PC-3 (cell line): Measurements from ENCODE around the gene BRD4. TPM values are rescaled to one million over a fixed set of nuclear protein-coding genes. Genes with fewer than 3 reads are reported as not detected.
A peak's percentile ranks its signal among the peaks of the same experiment; 100 is the strongest.

Source experiments
- ATAC-seq: fragments of 200-7000 bp; cut with Tn5 transposase; 2 replicates; pipeline ENCODE4 v1.9.1; 2020; ENCODE audit warnings: mild to moderate bottlenecking, moderate library complexity
- BruUV-seq: library from RNA; stranded (reverse); fragments of 400-500 nt; replicated peaks from 2 replicates; lab custom pipeline; 2021; lab: Mats Ljungman, UMichigan
- CTCF ChIA-PET: fragments of 300-600 bp; sonication (Branson Sonifier 250); formaldehyde crosslinking; loops from one replicate; lab custom pipeline; 2022; ENCODE audit warnings: antibody characterized with exemption; lab: Charles Lee
- POLR2A ChIA-PET: fragments of 300-600 bp; sonication (Branson Sonifier 250); formaldehyde crosslinking; loops from one replicate; lab custom pipeline; 2022; ENCODE audit warnings: antibody characterized with exemption; ENCODE audit not compliant: unreplicated experiment; lab: Charles Lee
- DNase-seq: peaks from one replicate; pipeline ENCODE4 v3.0.0-alpha.2; 2015
- H2AFZ ChIP-seq: fragments of 300-600 bp; sonication (generic); 2 replicates; pipeline ENCODE4 v1.6.0; 2016; ENCODE audit warnings: antibody characterized with exemption, low read length
- H3F3A ChIP-seq: fragments of 300-600 bp; sonication (generic); one replicate; pipeline ENCODE4 v1.6.0; 2017; ENCODE audit warnings: antibody characterized with exemption, low read length, control low read depth, mild to moderate bottlenecking; ENCODE audit not compliant: unreplicated experiment
- H3K27ac ChIP-seq: fragments of 300-600 bp; sonication (generic); 2 replicates; pipeline ENCODE4 v1.5.1; 2016; ENCODE audit warnings: mild to moderate bottlenecking, low read length
- H3K27me3 ChIP-seq: fragments of 300-600 bp; sonication (generic); 2 replicates; pipeline ENCODE4 v1.6.1; 2016; ENCODE audit warnings: low read length, mixed read lengths
- H3K36me3 ChIP-seq: fragments of 300-600 bp; sonication (generic); 2 replicates; pipeline ENCODE4 v1.6.1; 2016; ENCODE audit warnings: low read depth, mixed run types, low read length, mixed read lengths
- H3K4me1 ChIP-seq: fragments of 300-600 bp; sonication (generic); 2 replicates; pipeline ENCODE4 v1.5.1; 2016; ENCODE audit warnings: low read length; ENCODE audit not compliant: insufficient read depth
- H3K4me2 ChIP-seq: fragments of 300-600 bp; sonication (generic); 2 replicates; pipeline ENCODE4 v1.6.0; 2016; ENCODE audit warnings: low read length
- H3K4me3 ChIP-seq: fragments of 300-600 bp; sonication (generic); 2 replicates; pipeline ENCODE4 v1.5.1; 2016; ENCODE audit warnings: mild to moderate bottlenecking, low read length, mixed read lengths
- H3K79me2 ChIP-seq: fragments of 300-600 bp; sonication (generic); 2 replicates; pipeline ENCODE4 v1.6.1; 2017; ENCODE audit warnings: low read length, mixed read lengths
- H3K9ac ChIP-seq: fragments of 300-600 bp; sonication (generic); 2 replicates; pipeline ENCODE4 v1.6.0; 2016; ENCODE audit warnings: mild to moderate bottlenecking, low read length
- H3K9me2 ChIP-seq: fragments of 300-600 bp; sonication (generic); replicated peaks from 2 replicates; pipeline ENCODE4 v1.6.1; 2016; ENCODE audit warnings: mixed run types, low read length, mixed read lengths
- H3K9me3 ChIP-seq: fragments of 300-600 bp; sonication (generic); 2 replicates; pipeline ENCODE4 v1.6.1; 2016; ENCODE audit warnings: low read length, mixed read lengths
- H4K20me1 ChIP-seq: fragments of 300-600 bp; sonication (generic); 2 replicates; pipeline ENCODE4 v1.6.1; 2016; ENCODE audit warnings: low read length, mixed read lengths
- CTCF ChIP-seq: fragments of 300-600 bp; sonication (generic); conservative IDR thresholded peaks from 2 replicates; pipeline ENCODE4 v1.5.1; 2017; ENCODE audit warnings: antibody characterized with exemption, low read depth, mild to moderate bottlenecking, low read length
- EZH2 ChIP-seq: fragments of 300-600 bp; sonication (generic); IDR thresholded peaks from one replicate; pipeline ENCODE4 v1.6.1; 2017; ENCODE audit warnings: antibody characterized with exemption, mild to moderate bottlenecking, low read length; ENCODE audit not compliant: unreplicated experiment
- EZH2phosphoT487 ChIP-seq: fragments of 300-600 bp; sonication (generic); IDR thresholded peaks from 2 replicates; pipeline ENCODE4 v1.6.1; 2018; ENCODE audit warnings: mild to moderate bottlenecking, antibody characterized with exemption, low read length, borderline replicate concordance
- intact Hi-C: fragments of 100-400 bp; cut with micrococcal nuclease; formaldehyde crosslinking; loops from 2 replicates; pipeline ENCODE4 v1.9.0; 2023
- total RNA-seq: library from RNA; depleted of rRNA; stranded (reverse); fragments of >200 nt; gene quantifications from 2 replicates; pipeline ENCODE4 v1.2.3, GENCODE V29; 2014

BRD4 gene
- total RNA-seq, 1 experiment from 2014 or later = 20.9 TPM

DNA sequence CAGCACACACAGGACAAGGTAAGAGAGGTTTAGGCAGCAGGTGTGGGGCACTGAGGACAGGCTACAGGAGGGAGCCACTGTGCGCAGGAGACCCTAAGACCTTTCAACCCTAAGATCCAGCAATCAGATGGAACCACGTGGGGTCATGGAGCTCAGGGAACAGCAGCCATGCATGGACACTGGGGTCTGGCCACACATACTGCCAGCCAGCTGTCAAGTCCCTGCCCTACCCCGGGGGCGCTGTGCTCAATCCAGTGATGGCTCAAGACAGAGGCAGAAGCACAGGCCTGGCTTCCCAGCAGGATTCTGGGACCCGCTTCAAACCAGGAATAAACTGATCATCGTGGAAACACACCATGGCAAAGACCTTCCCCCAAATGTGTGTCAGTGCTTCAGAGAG lies 74.6 kb downstream of the BRD4 start:
- intact Hi-C loops = no loop called here

DNA sequence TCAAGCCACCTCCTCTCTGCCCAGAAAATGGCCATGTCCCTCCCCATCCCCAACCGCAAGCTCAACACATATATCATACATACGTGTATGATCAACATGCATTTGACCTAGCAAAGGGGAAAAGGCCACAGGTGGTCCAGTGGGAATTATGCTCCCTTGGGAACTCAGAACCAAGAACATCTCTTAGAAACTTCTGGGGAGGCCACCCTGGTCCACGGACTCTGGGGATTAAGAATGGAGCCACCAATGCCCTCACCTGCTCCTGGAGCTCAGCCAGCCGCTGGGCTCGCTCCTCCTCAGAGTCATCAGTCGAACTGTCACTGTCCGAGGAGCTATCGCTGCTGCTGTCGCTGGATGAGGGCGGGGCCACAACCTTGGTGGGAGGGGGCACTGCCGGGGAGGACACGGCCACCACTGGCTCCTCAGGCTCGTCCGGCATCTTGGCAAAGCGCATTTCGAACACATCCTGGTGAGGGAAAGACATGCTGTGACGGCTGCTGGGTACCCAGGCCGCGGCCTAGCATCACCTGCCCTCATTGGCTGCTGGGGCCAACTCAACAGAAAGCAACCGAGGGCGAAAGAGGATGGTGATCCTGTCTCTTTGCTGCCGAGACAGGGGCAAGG lies 75.5 kb downstream of the BRD4 start:
- POLR2A ChIA-PET = no interaction called here
- peaks cover 20% of the 10 kb centered on the region; the same call in 1 of the 2 replicates for H3K79me2 ChIP-seq
- H3K36me3 ChIP-seq = peaks cover 89% of the 10 kb centered on the region

More for the DNA sequence above, 74.6 kb downstream of the BRD4 start:
- no peaks in the 10 kb centered on the region for H3F3A ChIP-seq
- no peaks in the 10 kb centered on the region for H3K4me1 ChIP-seq
- H3K4me2 ChIP-seq = no peak overlapping the region
- ChIA-PET POLR2A (no interaction called here), CTCF (no interaction called here)
- H2AFZ ChIP-seq = no peak overlapping the region
- peaks cover 15% of the 10 kb centered on the region; the same call in 1 of the 2 replicates for H3K79me2 ChIP-seq
- no peaks in the 10 kb centered on the region for H3K27me3 ChIP-seq
- no peak overlapping the region for H3K4me3 ChIP-seq
- ATAC-seq (no peak), DNase-seq (no peak)
- H3K9me3 ChIP-seq = no peaks in the 10 kb centered on the region
- 0 out of 2 replicates have a peak, but pooled peaks cover 1% of the 10 kb centered on the region for H4K20me1 ChIP-seq
- TF ChIP-seq CTCF (0 out of 2 replicates have a peak, but pooled peaks have one; percentile 8), EZH2 (no peak)
- H3K9me2 ChIP-seq = no peaks in the 10 kb centered on the region
- H3K9ac ChIP-seq = no peak overlapping the region
- peaks cover 86% of the 10 kb centered on the region for H3K36me3 ChIP-seq
- no TSS peak for BruUV-seq
- no peak overlapping the region for H3K27ac ChIP-seq

More for the DNA sequence above, 75.5 kb downstream of the BRD4 start:
- Histone ChIP-seq H3K9me2 (no peaks in the 10 kb centered on the region), H3F3A (no peaks in the 10 kb centered on the region), H3K4me3 (no peak overlapping the region), H3K4me2 (no peak overlapping the region), H3K27me3 (no peaks in the 10 kb centered on the region), H4K20me1 (0 out of 2 replicates have a peak, but pooled peaks cover 5% of the 10 kb centered on the region), H3K27ac (no peak overlapping the region), H2AFZ (no peak overlapping the region), H3K9me3 (no peaks in the 10 kb centered on the region), H3K9ac (no peak overlapping the region), H3K4me1 (peaks cover 6% of the 10 kb centered on the region; the same call in 1 of the 2 replicates)
- ATAC-seq = no peak
- CTCF ChIA-PET = no interaction called here
- TF ChIP-seq CTCF = no peak
- TF ChIP-seq EZH2 = no peak
- TF ChIP-seq EZH2phosphoT487 = no peak
- no TSS peak for BruUV-seq
- intact Hi-C loops = no loop called here
- DNase-seq = no peak
